Activated B cell treated with CpG ODN at 0.5 μM for 24 hours (primary cell): ENCODE measurements around the gene SH3RF3. TPM values are rescaled to one million over a fixed set of nuclear protein-coding genes. Genes with fewer than 3 reads are reported as not detected.

Experiments used
- ATAC-seq: fragments of 200-7000 bp; cut with Tn5 transposase; one replicate; pipeline ENCODE4 v1.10.0; 2021; ENCODE audit warnings: low read depth, mild to moderate bottlenecking, moderate library complexity
- CTCF ChIA-PET: fragments of 350-600 bp; sonication (Branson Sonifier 250); formaldehyde crosslinking; loops from one replicate; lab custom pipeline; 2021; ENCODE audit warnings: antibody characterized with exemption; lab: Charles Lee
- POLR2A ChIA-PET: fragments of 350-600 bp; sonication (Branson Sonifier 250); formaldehyde crosslinking; loops from one replicate; lab custom pipeline; 2021; ENCODE audit warnings: antibody characterized with exemption; lab: Charles Lee
- DNase-seq: peaks from one replicate; pipeline ENCODE4 v3.0.0; 2022
- H3K27ac Mint-ChIP-seq: one replicate; pipeline ENCODE4 v1.8.0; 2020; ENCODE audit warnings: mixed read lengths
- H3K27me3 Mint-ChIP-seq: one replicate; pipeline ENCODE4 v1.8.0; 2021; ENCODE audit warnings: mixed read lengths
- H3K36me3 Mint-ChIP-seq: one replicate; pipeline ENCODE4 v1.8.0; 2021; ENCODE audit warnings: low read depth, mixed read lengths
- H3K4me1 Mint-ChIP-seq: one replicate; pipeline ENCODE4 v1.8.0; 2021; ENCODE audit warnings: mixed read lengths
- H3K4me3 Mint-ChIP-seq: one replicate; pipeline ENCODE4 v1.8.0; 2020; ENCODE audit warnings: mild to moderate bottlenecking, mixed read lengths
- H3K9me3 Mint-ChIP-seq: one replicate; pipeline ENCODE4 v1.8.0; 2020; ENCODE audit warnings: mixed read lengths
- CTCF ChIP-seq: fragments of 200-600 bp; IDR thresholded peaks from one replicate; pipeline ENCODE4 v1.8.0; 2022; ENCODE audit warnings: antibody characterized with exemption, mild to moderate bottlenecking
- intact Hi-C: fragments of 100-400 bp; cut with micrococcal nuclease; formaldehyde crosslinking; loops from one replicate; pipeline ENCODE4 v1.15.1; 2024
- total RNA-seq: library from RNA; stranded (reverse); gene quantifications from 2 replicates; pipeline ENCODE4 v1.2.3, GENCODE V29; 2022

Gene SH3RF3
- total RNA-seq, 1 donor from 2014 or later = 0.09 TPM

DNA sequence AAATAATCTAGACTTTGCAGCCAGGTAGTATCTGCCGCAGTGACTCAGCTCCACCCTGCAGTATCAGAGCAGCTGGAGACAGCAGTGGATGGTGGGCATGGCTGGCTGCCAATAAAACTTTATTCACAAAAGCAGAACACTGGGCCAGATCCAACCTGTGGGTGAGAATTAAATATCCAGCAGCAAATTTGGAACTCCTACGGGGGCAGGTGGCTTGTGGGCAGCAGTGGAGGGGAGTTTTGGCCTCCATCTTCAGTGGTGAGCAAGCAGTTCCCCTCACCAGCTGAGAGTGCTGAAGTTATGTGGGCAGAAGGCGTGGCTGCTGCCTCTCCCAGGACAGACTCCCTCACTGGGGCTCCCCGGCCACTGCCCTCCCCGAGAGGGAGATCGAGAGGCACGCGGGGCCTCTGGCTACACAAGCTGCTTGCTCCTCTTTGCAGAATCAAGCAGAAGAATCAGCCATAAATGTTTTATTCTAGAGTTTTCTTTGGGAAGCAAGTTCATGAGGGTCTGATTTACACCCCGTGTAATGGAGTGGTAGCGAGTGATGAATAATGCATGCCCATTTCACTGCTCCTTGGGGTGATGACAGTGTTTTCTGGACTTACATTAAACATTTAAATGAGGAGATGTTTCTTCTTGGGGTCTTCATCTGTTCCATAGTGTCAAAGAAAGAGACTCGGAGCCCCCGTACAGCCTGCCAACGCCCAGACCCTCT lies 280.5 kb downstream of the SH3RF3 start:
- CTCF ChIA-PET = no interaction called here
- ATAC-seq (no peak), DNase-seq (no peak)
- no peaks in the 10 kb centered on the region for H3K36me3 Mint-ChIP-seq
- no peak overlapping the region for H3K4me3 Mint-ChIP-seq
- intact Hi-C loops = no loop called here
- POLR2A ChIA-PET = no interaction called here
- no peak for TF ChIP-seq CTCF
- no peak overlapping the region for H3K27ac Mint-ChIP-seq
- H3K9me3 Mint-ChIP-seq = no peaks in the 10 kb centered on the region
- no peaks in the 10 kb centered on the region for H3K4me1 Mint-ChIP-seq
- H3K27me3 Mint-ChIP-seq = no peaks in the 10 kb centered on the region

GRCh38 chr2:109410039-109410815 lies 281.2 kb downstream of the SH3RF3 start:
- H3K36me3 Mint-ChIP-seq = no peaks in the 10 kb centered on the region
- no peaks in the 10 kb centered on the region for H3K4me1 Mint-ChIP-seq
- no peak for TF ChIP-seq CTCF
- ATAC-seq (no peak), DNase-seq (no peak)
- CTCF ChIA-PET = no interaction called here
- H3K27ac Mint-ChIP-seq = no peak overlapping the region
- POLR2A ChIA-PET = no interaction called here
- H3K9me3 Mint-ChIP-seq = no peaks in the 10 kb centered on the region
- intact Hi-C loops = no loop called here
- H3K27me3 Mint-ChIP-seq = no peaks in the 10 kb centered on the region
- no peak overlapping the region for H3K4me3 Mint-ChIP-seq

GRCh38 chr2:109411640-109412325 lies 282.8 kb downstream of the SH3RF3 start:
- POLR2A ChIA-PET = no interaction called here
- CTCF ChIA-PET = no interaction called here
- Mint-ChIP-seq H3K27me3 (no peaks in the 10 kb centered on the region), H3K27ac (no peak overlapping the region), H3K4me1 (no peaks in the 10 kb centered on the region), H3K36me3 (no peaks in the 10 kb centered on the region), H3K9me3 (no peaks in the 10 kb centered on the region), H3K4me3 (no peak overlapping the region)
- no peak for TF ChIP-seq CTCF
- intact Hi-C loops = no loop called here
- ATAC-seq = no peak
- no peak for DNase-seq

DNA sequence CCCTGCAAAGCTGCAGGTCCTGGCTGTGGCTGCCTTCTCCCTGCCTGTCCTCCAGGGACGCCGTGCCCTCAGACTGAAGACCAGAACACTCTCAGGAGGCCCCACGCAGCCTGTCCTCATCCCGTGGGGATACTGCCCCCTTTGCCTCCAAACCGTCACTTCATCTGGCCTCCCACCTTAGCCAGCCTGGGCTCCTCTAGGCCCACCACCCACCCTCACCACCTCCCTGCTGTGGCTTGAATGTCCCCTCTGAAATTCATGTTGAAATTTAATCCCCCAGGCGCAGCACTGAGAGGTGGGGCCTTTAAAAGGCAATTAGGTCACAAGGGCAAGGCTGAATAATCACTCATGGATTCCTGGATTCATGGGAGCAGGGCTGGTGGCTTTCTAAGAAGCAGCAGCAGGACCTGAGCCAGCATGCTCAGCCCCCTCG lies 286.6 kb downstream of the SH3RF3 start:
- Mint-ChIP-seq H3K36me3 (no peaks in the 10 kb centered on the region), H3K4me3 (no peak overlapping the region), H3K9me3 (no peaks in the 10 kb centered on the region), H3K27me3 (no peaks in the 10 kb centered on the region), H3K27ac (no peak overlapping the region), H3K4me1 (no peaks in the 10 kb centered on the region)
- ChIA-PET POLR2A (no interaction called here), CTCF (no interaction called here)
- no peak for TF ChIP-seq CTCF
- ATAC-seq (no peak), DNase-seq (no peak)
- intact Hi-C loops = no loop called here
